Measurements from ENCODE around the gene ACTA2. TPM values are rescaled to one million over a fixed set of nuclear protein-coding genes. Genes with fewer than 3 reads are reported as not detected.

ACTA2 gene
- total and polyA plus RNA-seq, 4 donors: 37.7 to 357 (median 70.8) TPM

GRCh38 chr10:88931548-88931947 is 21.0 kb downstream of the ACTA2 start:
- H3K27ac ChIP-seq (ENCODE audit: low read depth, low read length): no peak overlapping the region
- H3K36me3 ChIP-seq (ENCODE audit: control insufficient read depth, insufficient read depth, low read length): no peaks in the 10 kb centered on the region
- H3K27me3 ChIP-seq (ENCODE audit: control insufficient read depth, insufficient read depth, low read length): no peaks in the 10 kb centered on the region
- H3K4me3 ChIP-seq (ENCODE audit: low read depth, low read length): no peak overlapping the region
- H3K4me1 ChIP-seq (ENCODE audit: control insufficient read depth, insufficient read depth, low read length): peaks cover 4% of the 10 kb centered on the region
- no peak for DNase-seq (ENCODE audit: low read depth in 4 of 6, low spot score in 6 of 6)
- WGBS (ENCODE audit: insufficient coverage): no CpG with 5 or more reads among the region's 1 CpG
- no peaks in the 10 kb centered on the region for H3K9me3 ChIP-seq (ENCODE audit: control insufficient read depth, insufficient read depth, low read length)

- Histone ChIP-seq H3K4me3 (ENCODE audit: low read depth, low read length) (no peak overlapping the region), H3K4me1 (ENCODE audit: control insufficient read depth, insufficient read depth, low read length) (no peaks in the 10 kb centered on the region), H3K9me3 (ENCODE audit: control insufficient read depth, insufficient read depth, low read length) (no peaks in the 10 kb centered on the region), H3K27ac (ENCODE audit: low read depth, low read length) (no peak overlapping the region), H3K27me3 (ENCODE audit: control insufficient read depth, insufficient read depth, low read length) (no peaks in the 10 kb centered on the region), H3K36me3 (ENCODE audit: control insufficient read depth, insufficient read depth, low read length) (no peaks in the 10 kb centered on the region)
- DNase-seq (ENCODE audit: low read depth in 4 of 6, low spot score in 6 of 6): no peak
- WGBS (ENCODE audit: insufficient coverage): no CpG with 5 or more reads among the region's 2 CpGs
Observed at GRCh38 chr10:88928254-88928653, 24.3 kb downstream of the ACTA2 start.

GRCh38 chr10:88927416-88927690 is 25.2 kb downstream of the ACTA2 start:
- peak overlapping the region; percentile 47 for H3K27ac ChIP-seq (ENCODE audit: low read depth, low read length)
- H3K4me3 ChIP-seq (ENCODE audit: low read depth, low read length): no peak overlapping the region
- no peaks in the 10 kb centered on the region for H3K4me1 ChIP-seq (ENCODE audit: control insufficient read depth, insufficient read depth, low read length)
- no peaks in the 10 kb centered on the region for H3K9me3 ChIP-seq (ENCODE audit: control insufficient read depth, insufficient read depth, low read length)
- DNase-seq (ENCODE audit: low read depth in 4 of 6, low spot score in 6 of 6): no peak
- no peaks in the 10 kb centered on the region for H3K27me3 ChIP-seq (ENCODE audit: control insufficient read depth, insufficient read depth, low read length)
- WGBS (ENCODE audit: insufficient coverage): 100% methylated on average over 1 of the region's 2 CpGs
- H3K36me3 ChIP-seq (ENCODE audit: control insufficient read depth, insufficient read depth, low read length): no peaks in the 10 kb centered on the region

GRCh38 chr10:88926566-88927415 is 25.8 kb downstream of the ACTA2 start:
- H3K27me3 ChIP-seq (ENCODE audit: control insufficient read depth, insufficient read depth, low read length): no peaks in the 10 kb centered on the region
- no peak overlapping the region for H3K4me3 ChIP-seq (ENCODE audit: low read depth, low read length)
- no peaks in the 10 kb centered on the region for H3K9me3 ChIP-seq (ENCODE audit: control insufficient read depth, insufficient read depth, low read length)
- DNase-seq (ENCODE audit: low read depth in 4 of 6, low spot score in 6 of 6): peak in 1 of 6 donors; percentile 68
- H3K4me1 ChIP-seq (ENCODE audit: control insufficient read depth, insufficient read depth, low read length): no peaks in the 10 kb centered on the region
- no peaks in the 10 kb centered on the region for H3K36me3 ChIP-seq (ENCODE audit: control insufficient read depth, insufficient read depth, low read length)
- peak overlapping the region; percentile 57 for H3K27ac ChIP-seq (ENCODE audit: low read depth, low read length)
- WGBS (ENCODE audit: insufficient coverage): 20% methylated on average over 1 of the region's 6 CpGs

- DNase-seq (ENCODE audit: low read depth in 4 of 6, low spot score in 6 of 6): peak in 1 of 6 donors; percentile 15
- Histone ChIP-seq H3K27ac (ENCODE audit: low read depth, low read length) (no peak overlapping the region), H3K4me1 (ENCODE audit: control insufficient read depth, insufficient read depth, low read length) (no peaks in the 10 kb centered on the region), H3K4me3 (ENCODE audit: low read depth, low read length) (no peak overlapping the region), H3K9me3 (ENCODE audit: control insufficient read depth, insufficient read depth, low read length) (no peaks in the 10 kb centered on the region), H3K36me3 (ENCODE audit: control insufficient read depth, insufficient read depth, low read length) (no peaks in the 10 kb centered on the region), H3K27me3 (ENCODE audit: control insufficient read depth, insufficient read depth, low read length) (no peaks in the 10 kb centered on the region)
Observed at GRCh38 chr10:88923520-88923919, 29.1 kb downstream of the ACTA2 start.

DNA sequence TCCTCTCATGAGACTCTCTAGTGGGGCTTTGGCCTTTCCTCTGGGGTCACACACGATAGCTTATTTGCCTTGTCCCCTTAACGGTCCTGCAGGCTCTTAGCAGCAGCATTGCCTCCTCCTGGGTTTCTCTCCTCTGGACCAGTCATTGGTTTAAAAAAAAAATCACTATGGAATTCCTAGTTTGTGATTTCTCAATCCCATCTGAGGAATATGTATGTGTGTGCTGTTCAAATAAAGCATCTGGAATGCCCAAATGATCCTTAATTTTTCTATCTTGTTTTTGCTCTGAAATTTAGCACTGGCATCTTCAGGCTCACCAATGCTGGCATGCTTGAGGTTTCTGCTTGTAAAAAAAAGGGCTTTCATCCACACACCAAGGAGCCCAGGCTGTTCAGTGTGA is 30.5 kb downstream of the ACTA2 start:
- WGBS (ENCODE audit: insufficient coverage): 67% methylated on average over 2 of the region's 2 CpGs
- Histone ChIP-seq H3K36me3 (ENCODE audit: control insufficient read depth, insufficient read depth, low read length) (no peaks in the 10 kb centered on the region), H3K27ac (ENCODE audit: low read depth, low read length) (no peak overlapping the region), H3K9me3 (ENCODE audit: control insufficient read depth, insufficient read depth, low read length) (no peaks in the 10 kb centered on the region), H3K4me3 (ENCODE audit: low read depth, low read length) (no peak overlapping the region), H3K27me3 (ENCODE audit: control insufficient read depth, insufficient read depth, low read length) (no peaks in the 10 kb centered on the region), H3K4me1 (ENCODE audit: control insufficient read depth, insufficient read depth, low read length) (no peaks in the 10 kb centered on the region)
- DNase-seq (ENCODE audit: low read depth in 4 of 6, low spot score in 6 of 6): no peak

DNA sequence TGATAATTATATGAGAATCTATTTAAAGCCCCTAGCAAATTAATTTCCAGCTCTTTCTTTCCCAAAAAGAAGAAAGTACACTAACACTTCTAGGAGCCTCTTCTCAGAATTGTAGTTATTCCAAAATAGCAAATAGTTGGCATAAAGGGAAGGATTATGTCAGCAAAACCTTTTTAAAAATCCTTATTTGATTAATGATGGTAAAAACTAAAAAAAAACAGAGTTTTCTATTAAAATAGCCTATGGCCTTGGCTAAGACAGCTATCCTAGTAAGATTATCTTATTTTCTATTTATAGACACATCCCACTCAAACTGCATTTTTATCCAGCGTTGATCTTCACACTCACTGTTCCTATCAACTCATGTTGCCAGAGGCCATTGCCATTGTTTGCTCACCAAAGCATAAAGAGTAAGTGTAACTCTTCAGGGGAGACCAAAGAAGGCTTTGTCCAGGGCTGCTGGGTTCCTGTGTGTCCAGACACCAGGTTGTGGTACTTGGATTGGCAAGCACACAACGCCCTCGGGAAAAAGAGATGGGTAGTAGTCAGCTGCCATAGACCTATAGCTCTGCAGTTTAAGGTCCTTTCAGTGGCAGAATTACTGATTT is 31.5 kb downstream of the ACTA2 start:
- no peaks in the 10 kb centered on the region for H3K36me3 ChIP-seq (ENCODE audit: control insufficient read depth, insufficient read depth, low read length)
- H3K9me3 ChIP-seq (ENCODE audit: control insufficient read depth, insufficient read depth, low read length): no peaks in the 10 kb centered on the region
- 83% methylated on average over 1 of the region's 3 CpGs for WGBS (ENCODE audit: insufficient coverage)
- H3K27me3 ChIP-seq (ENCODE audit: control insufficient read depth, insufficient read depth, low read length): no peaks in the 10 kb centered on the region
- no peaks in the 10 kb centered on the region for H3K4me1 ChIP-seq (ENCODE audit: control insufficient read depth, insufficient read depth, low read length)
- no peak overlapping the region for H3K27ac ChIP-seq (ENCODE audit: low read depth, low read length)
- H3K4me3 ChIP-seq (ENCODE audit: low read depth, low read length): no peak overlapping the region
- no peak for DNase-seq (ENCODE audit: low read depth in 4 of 6, low spot score in 6 of 6)

DNA sequence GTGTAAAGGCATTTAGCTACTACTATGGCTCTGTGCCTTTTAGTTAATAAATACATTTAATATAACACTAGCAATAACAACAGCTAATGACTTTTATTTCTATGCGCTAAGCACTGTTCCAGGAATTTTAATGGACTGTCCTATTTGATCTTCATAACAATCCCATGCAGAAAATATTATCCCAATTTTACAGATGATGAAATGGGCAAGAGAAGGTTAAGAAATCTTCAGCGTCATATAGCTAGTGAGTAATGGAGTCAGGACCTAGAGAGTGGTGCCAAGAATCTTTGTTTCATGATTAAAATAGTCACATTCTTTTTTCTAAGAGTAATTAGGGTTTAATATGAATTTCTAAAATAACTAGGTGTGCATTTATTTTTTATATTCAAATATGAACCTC is 32.4 kb downstream of the ACTA2 start:
- Histone ChIP-seq H3K36me3 (ENCODE audit: control insufficient read depth, insufficient read depth, low read length) (no peaks in the 10 kb centered on the region), H3K4me3 (ENCODE audit: low read depth, low read length) (no peak overlapping the region), H3K4me1 (ENCODE audit: control insufficient read depth, insufficient read depth, low read length) (no peaks in the 10 kb centered on the region), H3K9me3 (ENCODE audit: control insufficient read depth, insufficient read depth, low read length) (no peaks in the 10 kb centered on the region), H3K27ac (ENCODE audit: low read depth, low read length) (no peak overlapping the region), H3K27me3 (ENCODE audit: control insufficient read depth, insufficient read depth, low read length) (no peaks in the 10 kb centered on the region)
- DNase-seq (ENCODE audit: low read depth in 4 of 6, low spot score in 6 of 6): no peak
- no CpG with 5 or more reads among the region's 2 CpGs for WGBS (ENCODE audit: insufficient coverage)

GRCh38 chr10:88919041-88919440 is 33.5 kb downstream of the ACTA2 start:
- H3K4me3 ChIP-seq (ENCODE audit: low read depth, low read length): no peak overlapping the region
- H3K27me3 ChIP-seq (ENCODE audit: control insufficient read depth, insufficient read depth, low read length): no peaks in the 10 kb centered on the region
- no peaks in the 10 kb centered on the region for H3K36me3 ChIP-seq (ENCODE audit: control insufficient read depth, insufficient read depth, low read length)
- no peak for DNase-seq (ENCODE audit: low read depth in 4 of 6, low spot score in 6 of 6)
- no peaks in the 10 kb centered on the region for H3K9me3 ChIP-seq (ENCODE audit: control insufficient read depth, insufficient read depth, low read length)
- WGBS (ENCODE audit: insufficient coverage): no CpG with 5 or more reads among the region's 1 CpG
- no peak overlapping the region for H3K27ac ChIP-seq (ENCODE audit: low read depth, low read length)
- no peaks in the 10 kb centered on the region for H3K4me1 ChIP-seq (ENCODE audit: control insufficient read depth, insufficient read depth, low read length)
